Cardiac muscle cell (in vitro differentiated cells and primary cell): ENCODE data around the gene RRBP1. TPM values are rescaled to one million over a fixed set of nuclear protein-coding genes. Genes with fewer than 3 reads are reported as not detected.

Source experiments
- DNase-seq, 2 donors: peaks; one replicate each; pipeline versions ENCODE4 v3.0.0 to v3.0.0-alpha.2; 2010 to 2017; ENCODE audit warnings: low read depth in 1 of 2, low spot score in 1 of 2
- H3K27ac ChIP-seq: fragments of 200-600 bp; sonication (generic); 2 replicates; pipeline ENCODE4 v1.5.1; 2016
- H3K27me3 ChIP-seq: fragments of 200-600 bp; sonication (generic); 2 replicates; pipeline ENCODE4 v1.6.0; 2016; ENCODE audit warnings: control low read depth
- H3K36me3 ChIP-seq: fragments of 200-600 bp; sonication (generic); 2 replicates; pipeline ENCODE4 v1.5.1; 2016; ENCODE audit warnings: control low read depth
- H3K4me1 ChIP-seq: fragments of 200-600 bp; sonication (generic); 2 replicates; pipeline ENCODE4 v1.8.1; 2017; ENCODE audit warnings: low read depth, mild to moderate bottlenecking, mixed run types
- H3K4me3 ChIP-seq: fragments of 200-600 bp; sonication (generic); 2 replicates; pipeline ENCODE4 v1.5.1; 2016; ENCODE audit warnings: mild to moderate bottlenecking
- H3K9me3 ChIP-seq: fragments of 200-600 bp; sonication (generic); 2 replicates; pipeline ENCODE4 v1.5.1; 2017; ENCODE audit warnings: low read depth, mild to moderate bottlenecking, control low read depth
- CTCF ChIP-seq: IDR thresholded peaks from 2 replicates; pipeline ENCODE4 v1.5.1; 2012; ENCODE audit warnings: low read depth, mild to moderate bottlenecking, low read length
- polyA plus RNA-seq: library from polyadenylated mRNA; unstranded; fragments of >200 nt; fragmentation: Nextera tagmentation; extraction: Ambion mirVana; gene quantifications from 2 replicates; pipeline ENCODE4 v1.2.1, GENCODE V29; 2016
- total RNA-seq: library from RNA; depleted of rRNA; stranded (reverse); fragments of >200 nt; gene quantifications from 2 replicates; pipeline ENCODE4 v1.2.3, GENCODE V29; 2016

RRBP1 gene
- total and polyA plus RNA-seq, 2 experiments from 2014 or later, result 50.7 to 77.5 TPM

GRCh38 chr20:17614812-17615644 lies 67.0 kb downstream of the RRBP1 start:
- H3K36me3 ChIP-seq, result peaks cover 17% of the 10 kb centered on the region
- no peak for TF ChIP-seq CTCF
- no peaks in the 10 kb centered on the region for H3K9me3 ChIP-seq
- no peak overlapping the region for H3K4me3 ChIP-seq
- H3K27me3 ChIP-seq, result no peaks in the 10 kb centered on the region
- H3K27ac ChIP-seq, result peak overlapping the region; percentile 71
- no peak for DNase-seq
- H3K4me1 ChIP-seq, result peaks cover 8% of the 10 kb centered on the region

- Histone ChIP-seq H3K36me3 (peaks cover 16% of the 10 kb centered on the region), H3K27ac (peak overlapping the region; percentile 71), H3K4me1 (peaks cover 8% of the 10 kb centered on the region), H3K27me3 (no peaks in the 10 kb centered on the region), H3K4me3 (no peak overlapping the region), H3K9me3 (no peaks in the 10 kb centered on the region)
- TF ChIP-seq CTCF, result no peak
- DNase-seq, result peak; percentile 27 to 54
Measured at GRCh38 chr20:17614176-17614811, 67.7 kb downstream of the RRBP1 start.

GRCh38 chr20:17613328-17614175 lies 68.5 kb downstream of the RRBP1 start:
- peaks cover 19% of the 10 kb centered on the region for H3K36me3 ChIP-seq
- no peak for TF ChIP-seq CTCF
- peaks cover 8% of the 10 kb centered on the region for H3K4me1 ChIP-seq
- no peaks in the 10 kb centered on the region for H3K27me3 ChIP-seq
- H3K27ac ChIP-seq, result peak overlapping the region; percentile 71
- H3K9me3 ChIP-seq, result no peaks in the 10 kb centered on the region
- no peak for DNase-seq
- H3K4me3 ChIP-seq, result no peak overlapping the region

GRCh38 chr20:17612992-17613327 lies 69.1 kb downstream of the RRBP1 start:
- Histone ChIP-seq H3K4me3 (no peak overlapping the region), H3K27me3 (no peaks in the 10 kb centered on the region), H3K27ac (peak overlapping the region; percentile 71), H3K4me1 (peaks cover 8% of the 10 kb centered on the region), H3K9me3 (no peaks in the 10 kb centered on the region), H3K36me3 (peaks cover 21% of the 10 kb centered on the region)
- DNase-seq, result no peak
- no peak for TF ChIP-seq CTCF

- no peak for TF ChIP-seq CTCF
- Histone ChIP-seq H3K27me3 (no peaks in the 10 kb centered on the region), H3K36me3 (peaks cover 22% of the 10 kb centered on the region), H3K9me3 (no peaks in the 10 kb centered on the region), H3K4me1 (peaks cover 8% of the 10 kb centered on the region), H3K4me3 (no peak overlapping the region), H3K27ac (peak overlapping the region; percentile 71)
- peak in 1 of 2 donors; percentile 72 for DNase-seq
Measured at GRCh38 chr20:17612287-17612991, 69.6 kb downstream of the RRBP1 start.
